D721Med (cell line): ENCODE measurements around the gene FADS6.

ENCODE experiments used
- DNase-seq: peaks from one replicate; pipeline ENCODE4 v3.0.0; 2011; ENCODE audit warnings: low spot score; ENCODE audit not compliant: insufficient read length
- FAIRE-seq: peaks from 2 replicates; lab custom pipeline; 2011; peaks lifted over from hg19 to GRCh38; lab: Jason Lieb, UNC
- TF ChIP-seq, protein P1 (sequence below): IDR thresholded peaks from 2 replicates; pipeline ENCODE4 v1.5.1; 2012; ENCODE audit warnings: mild to moderate bottlenecking, control low read depth; ENCODE audit not compliant: insufficient read depth; ENCODE audit errors: missing control alignments

FADS6 gene

DNA sequence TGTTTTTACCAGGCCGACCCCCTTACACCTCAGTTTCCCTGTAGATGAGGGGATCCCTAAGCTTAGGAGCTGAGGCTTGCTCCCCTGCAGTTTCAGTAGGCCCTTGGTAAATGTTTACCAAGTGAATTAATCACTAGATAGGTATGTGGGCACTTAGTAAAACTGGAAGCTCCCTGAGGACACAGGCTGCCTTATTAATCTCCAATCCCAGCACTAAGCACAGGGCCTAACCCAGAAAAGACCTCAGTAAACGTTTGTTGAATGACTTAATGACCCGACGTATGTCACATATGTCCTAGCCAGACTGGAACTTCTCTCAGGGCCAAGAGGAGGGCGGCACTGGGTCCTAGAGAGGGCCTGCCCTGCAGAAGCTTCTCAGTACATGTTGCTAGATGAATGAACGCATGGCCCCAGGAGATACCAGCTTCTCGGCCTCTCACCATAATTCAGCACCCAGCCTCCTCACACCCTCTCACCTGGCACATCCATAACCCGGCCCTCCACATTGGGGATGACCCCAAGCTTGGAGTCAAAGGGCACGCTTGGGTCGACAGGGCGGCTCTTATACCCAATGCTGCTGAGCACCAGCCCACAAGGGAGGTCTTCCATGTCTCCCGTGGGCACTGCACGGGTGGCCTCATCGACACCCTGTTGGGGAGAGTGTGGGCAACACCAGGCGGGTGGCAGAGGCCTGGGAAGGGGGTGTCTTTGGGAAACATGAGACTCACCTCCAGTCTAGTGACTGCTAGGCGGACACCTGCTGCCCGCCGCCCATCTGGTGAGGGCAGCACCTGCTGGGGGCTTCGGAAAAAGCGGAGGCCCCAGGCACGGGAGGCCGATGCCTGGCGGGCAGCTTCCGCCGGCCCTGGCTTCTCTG is 29.8 kb downstream of the FADS6 start:
- FAIRE-seq, result no peak
- TF ChIP-seq, protein P1, sequence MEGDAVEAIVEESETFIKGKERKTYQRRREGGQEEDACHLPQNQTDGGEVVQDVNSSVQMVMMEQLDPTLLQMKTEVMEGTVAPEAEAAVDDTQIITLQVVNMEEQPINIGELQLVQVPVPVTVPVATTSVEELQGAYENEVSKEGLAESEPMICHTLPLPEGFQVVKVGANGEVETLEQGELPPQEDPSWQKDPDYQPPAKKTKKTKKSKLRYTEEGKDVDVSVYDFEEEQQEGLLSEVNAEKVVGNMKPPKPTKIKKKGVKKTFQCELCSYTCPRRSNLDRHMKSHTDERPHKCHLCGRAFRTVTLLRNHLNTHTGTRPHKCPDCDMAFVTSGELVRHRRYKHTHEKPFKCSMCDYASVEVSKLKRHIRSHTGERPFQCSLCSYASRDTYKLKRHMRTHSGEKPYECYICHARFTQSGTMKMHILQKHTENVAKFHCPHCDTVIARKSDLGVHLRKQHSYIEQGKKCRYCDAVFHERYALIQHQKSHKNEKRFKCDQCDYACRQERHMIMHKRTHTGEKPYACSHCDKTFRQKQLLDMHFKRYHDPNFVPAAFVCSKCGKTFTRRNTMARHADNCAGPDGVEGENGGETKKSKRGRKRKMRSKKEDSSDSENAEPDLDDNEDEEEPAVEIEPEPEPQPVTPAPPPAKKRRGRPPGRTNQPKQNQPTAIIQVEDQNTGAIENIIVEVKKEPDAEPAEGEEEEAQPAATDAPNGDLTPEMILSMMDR, result no peak
- no peak for DNase-seq

DNA sequence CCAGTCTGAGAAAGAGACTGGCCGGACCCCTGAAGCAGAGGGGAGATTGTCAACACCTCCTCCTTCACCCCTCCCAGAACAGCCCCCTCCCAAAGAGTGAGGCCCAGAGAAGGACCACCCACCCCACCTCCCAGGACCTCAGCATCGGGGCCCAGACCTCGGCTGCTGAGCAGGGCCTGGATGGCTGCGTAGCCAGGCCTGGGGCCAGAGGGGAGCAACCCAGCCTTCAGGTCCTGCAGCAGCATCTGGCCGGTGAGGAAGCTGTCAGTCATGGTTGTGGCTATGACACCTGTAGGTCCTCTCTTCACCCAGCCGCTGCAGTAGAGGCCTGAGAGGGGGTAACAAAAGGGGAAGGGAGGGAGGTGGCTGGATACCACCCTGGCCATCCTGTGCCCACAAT is 30.5 kb downstream of the FADS6 start:
- FAIRE-seq, result no peak
- DNase-seq, result no peak
- TF ChIP-seq, protein P1, result no peak

DNA sequence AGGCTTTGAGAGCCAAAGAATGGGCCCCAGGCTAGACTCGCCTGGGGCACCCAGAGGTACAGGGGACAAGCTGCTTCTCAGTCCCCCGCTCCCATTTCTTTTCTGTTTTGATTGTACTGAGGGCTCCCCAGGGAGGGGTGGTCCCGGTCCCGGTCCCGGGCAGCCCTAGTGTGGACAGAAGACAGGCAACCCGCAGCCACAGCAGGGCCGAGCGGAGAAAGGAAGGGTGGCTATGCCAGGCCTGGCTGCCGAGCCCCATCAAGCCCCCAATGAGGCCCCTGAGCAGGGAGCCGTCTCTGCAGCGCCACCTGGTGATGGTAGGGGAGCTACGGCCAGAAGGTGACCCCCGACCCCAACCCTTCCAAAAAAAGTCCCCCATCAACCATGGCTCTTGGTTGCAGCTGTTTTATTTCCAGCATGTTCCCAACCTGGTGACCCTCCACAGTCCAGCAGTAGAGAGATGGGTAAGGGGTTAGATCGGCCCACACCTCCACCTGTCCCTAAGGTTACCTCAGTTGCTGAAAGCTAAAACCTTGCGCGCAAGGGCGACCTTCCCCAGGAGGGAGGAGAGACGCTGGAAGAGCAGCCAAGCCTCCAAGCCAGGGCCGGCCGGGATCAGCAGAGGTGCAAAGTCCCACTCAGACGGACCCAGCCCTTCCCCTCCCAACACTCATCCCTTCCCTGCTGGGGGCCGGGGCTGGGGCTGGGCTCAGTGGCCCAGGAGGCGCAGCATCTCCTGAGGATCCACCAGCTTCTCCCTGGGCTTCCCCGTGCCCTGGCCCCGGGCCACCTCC is 31.1 kb downstream of the FADS6 start:
- DNase-seq (peak; percentile 78), FAIRE-seq (no peak)
- TF ChIP-seq, protein P1, result peak; percentile 74

DNA sequence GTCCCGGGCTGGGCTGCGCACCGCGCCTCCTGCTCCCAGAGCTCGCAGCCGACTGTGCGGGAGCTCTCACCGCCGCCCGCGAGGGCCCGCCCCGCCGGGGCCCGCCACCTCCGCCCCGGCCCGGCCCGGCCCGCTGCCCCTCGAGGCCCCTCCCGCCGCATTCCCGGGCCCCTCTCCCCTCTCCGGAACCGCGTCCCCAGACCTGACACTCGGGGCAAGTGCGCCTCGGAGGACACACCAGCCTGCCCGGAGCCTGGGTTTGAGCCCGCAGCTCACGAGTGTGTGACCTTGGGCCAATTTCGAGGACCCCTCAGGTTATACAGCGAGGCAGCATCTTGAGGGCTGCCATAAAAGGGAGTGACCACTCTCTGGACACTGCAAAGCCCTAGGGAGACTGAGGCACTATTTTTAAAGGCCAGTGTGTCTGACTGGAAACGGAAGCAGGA is 31.7 kb downstream of the FADS6 start:
- TF ChIP-seq, protein P1, result no peak
- no peak for DNase-seq
- FAIRE-seq, result no peak

DNA sequence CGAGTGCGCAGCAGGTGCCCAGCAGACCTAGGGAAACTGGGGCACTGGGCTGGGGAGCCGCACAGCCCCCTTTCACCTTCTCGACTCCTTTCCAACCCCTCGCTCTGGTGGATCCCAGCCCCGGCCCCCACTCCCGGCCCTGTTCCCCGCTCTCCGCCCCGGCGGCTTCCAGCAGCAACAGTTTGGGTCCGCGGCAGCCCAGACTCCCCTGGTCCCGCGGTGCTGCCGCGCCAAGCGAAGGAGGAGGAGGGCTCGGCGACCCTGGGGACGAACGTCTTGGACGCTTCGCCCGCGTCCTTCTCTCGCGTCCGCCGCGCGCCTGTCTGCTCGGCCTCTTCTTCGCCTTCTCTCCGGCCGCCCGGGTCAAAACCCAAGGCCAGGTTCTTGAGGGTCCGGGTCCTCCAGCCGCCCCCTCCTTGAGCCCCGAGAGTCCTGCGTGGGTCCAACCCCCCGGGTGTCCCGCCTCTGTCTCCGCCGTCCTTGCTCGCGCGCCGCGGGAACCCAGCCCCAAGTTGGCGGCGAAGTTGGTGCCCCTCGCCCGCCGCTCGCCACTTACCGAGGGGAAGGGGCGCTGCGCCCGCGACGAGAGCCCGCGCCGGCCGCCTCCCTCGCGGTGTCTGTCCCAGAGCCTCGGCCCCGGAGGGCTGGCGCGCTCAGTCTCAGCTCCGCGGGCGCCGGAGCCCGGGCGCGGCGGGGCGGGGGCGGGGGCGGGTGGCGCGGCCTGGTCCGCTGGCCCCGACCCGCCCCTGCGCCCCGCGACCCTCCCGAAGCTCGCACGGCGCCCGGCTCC is 32.4 kb downstream of the FADS6 start:
- no peak for FAIRE-seq
- TF ChIP-seq, protein P1, result no peak
- no peak for DNase-seq

DNA sequence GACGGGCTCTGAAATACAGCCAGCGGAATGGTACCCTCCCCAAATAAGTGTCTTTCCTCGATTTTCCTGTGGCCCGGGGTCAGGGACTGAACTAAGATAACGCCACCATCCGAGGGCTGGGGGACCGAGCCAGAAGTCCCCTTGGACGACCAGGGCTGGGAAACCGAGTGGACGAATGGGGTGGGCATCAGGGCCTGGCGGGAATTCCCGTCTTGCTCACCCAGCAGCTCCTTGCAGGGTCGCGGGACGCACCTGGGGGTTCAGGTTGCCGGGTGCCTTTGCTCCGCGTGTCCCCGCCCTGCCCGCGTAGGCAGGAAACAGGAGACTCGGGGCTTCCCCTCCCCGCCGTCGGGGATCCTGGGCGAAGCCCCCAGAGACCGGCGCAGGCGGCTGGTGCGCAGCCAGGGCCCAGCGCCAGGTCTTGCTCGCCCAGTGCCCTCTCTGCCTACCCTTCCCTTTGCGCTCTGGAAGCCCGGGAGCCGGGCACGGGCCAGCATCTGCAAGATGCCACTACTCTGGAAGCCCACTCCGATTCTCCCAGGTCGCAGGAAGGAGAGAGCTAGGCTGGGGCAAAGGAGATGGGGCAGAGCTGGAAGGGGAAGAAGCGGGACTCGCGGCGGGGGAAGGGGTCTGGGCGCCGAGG is 33.1 kb downstream of the FADS6 start:
- TF ChIP-seq, protein P1, result no peak
- DNase-seq (no peak), FAIRE-seq (no peak)
